HAP-1 (cell line): ENCODE results near the gene ROCK1.

Source experiments
- DNase-seq, 2 experiments: peaks; one replicate each; pipeline ENCODE4 v3.0.0-alpha.2; 2016 to 2020; ENCODE audit warnings: low spot score in 2 of 2
- H3K27me3 ChIP-seq: fragments of 250-450 bp; sonication (Bioruptor Pico); 2 replicates; pipeline ENCODE4 v1.5.1; 2020; ENCODE audit warnings: low read depth, mild to moderate bottlenecking, moderate library complexity
- H3K36me3 ChIP-seq: fragments of 250-450 bp; sonication (Bioruptor Pico); replicated peaks from 2 replicates; pipeline ENCODE4 v1.5.1; 2020; ENCODE audit warnings: mild to moderate bottlenecking
- H3K4me1 ChIP-seq: fragments of 250-450 bp; sonication (Bioruptor Pico); 2 replicates; pipeline ENCODE4 v1.5.1; 2020; ENCODE audit warnings: mild to moderate bottlenecking
- H3K4me3 ChIP-seq: fragments of 250-450 bp; sonication (Bioruptor Pico); 2 replicates; pipeline ENCODE4 v1.5.1; 2020; ENCODE audit warnings: mild to moderate bottlenecking, moderate library complexity
- H3K9me3 ChIP-seq: fragments of 250-450 bp; sonication (Bioruptor Pico); 2 replicates; pipeline ENCODE4 v1.5.1; 2020; ENCODE audit warnings: mild to moderate bottlenecking, moderate library complexity
- in situ Hi-C: fragments of 300-500 bp; cut with MboI; formaldehyde crosslinking; loops from 3 replicates; pipeline ENCODE4 v1.14.3; 2020; ENCODE audit warnings: low sequenced_read_pairs, inconsistent platforms, mixed read lengths

Gene ROCK1

DNA sequence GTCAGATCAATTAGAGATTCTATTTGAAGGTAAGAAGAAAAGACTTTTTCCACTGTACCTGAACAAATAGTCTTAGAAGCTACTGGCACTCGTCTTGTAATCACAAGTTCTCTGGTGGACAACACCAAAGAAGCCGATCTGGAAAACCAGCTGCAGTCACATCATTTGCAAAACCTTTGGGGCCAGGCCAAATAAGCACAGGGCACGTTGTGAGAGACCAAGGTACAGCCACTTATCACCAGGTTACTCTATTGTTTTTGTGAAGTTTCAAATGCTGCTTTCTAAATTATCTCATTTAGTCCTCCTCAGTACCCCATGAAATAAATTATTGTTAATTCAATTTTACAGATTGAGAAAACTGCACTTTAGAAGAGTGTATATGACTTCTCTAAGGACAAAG, 18.5 kb downstream of the ROCK1 start:
- Histone ChIP-seq H3K36me3 (no peaks in the 10 kb centered on the region), H3K4me3 (no peak overlapping the region)
- in situ Hi-C loops: no loop called here

GRCh38 chr18:21090680-21091079, 20.9 kb downstream of the ROCK1 start:
- Histone ChIP-seq H3K4me3 (no peak overlapping the region), H3K27me3 (no peaks in the 10 kb centered on the region), H3K9me3 (peaks cover 3% of the 10 kb centered on the region; the same call in 1 of the 2 replicates), H3K36me3 (no peaks in the 10 kb centered on the region), H3K4me1 (no peaks in the 10 kb centered on the region)
- in situ Hi-C loops: no loop called here
- DNase-seq: no peak

More for the DNA sequence above, 18.5 kb downstream of the ROCK1 start:
- no peak for DNase-seq
- no peaks in the 10 kb centered on the region for H3K27me3 ChIP-seq
- H3K4me1 ChIP-seq: peaks cover 3% of the 10 kb centered on the region; the same call in 1 of the 2 replicates
- H3K9me3 ChIP-seq: peaks cover 3% of the 10 kb centered on the region; the same call in 1 of the 2 replicates

DNA sequence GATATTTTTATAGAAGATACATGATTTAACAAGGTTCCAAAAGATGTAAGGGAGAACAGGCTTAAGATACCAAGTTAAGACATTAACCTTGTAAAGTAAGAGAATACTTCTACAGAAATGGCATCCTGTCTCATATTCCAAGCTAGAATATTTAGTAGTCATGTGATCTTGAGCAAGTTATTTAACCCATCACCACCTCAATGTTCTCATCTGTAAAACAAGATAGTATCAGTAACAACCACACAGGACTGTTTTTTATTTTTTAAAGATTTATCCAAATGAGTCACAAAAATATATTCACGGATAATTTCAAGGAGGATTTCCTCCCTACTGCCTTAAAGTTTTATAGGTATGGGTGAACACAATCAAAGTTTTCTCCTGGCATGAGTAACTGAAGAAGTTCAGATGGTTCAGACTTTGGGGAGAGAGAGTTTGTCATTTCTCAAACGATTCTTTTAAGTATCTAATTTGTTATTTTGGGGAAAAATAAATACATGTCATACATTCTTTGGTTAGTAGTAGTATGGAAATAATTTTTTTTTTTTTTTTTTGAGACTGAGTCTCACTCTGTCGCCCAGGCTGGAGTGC, 25.9 kb downstream of the ROCK1 start:
- Histone ChIP-seq H3K27me3 (no peaks in the 10 kb centered on the region), H3K4me3 (no peak overlapping the region), H3K4me1 (no peaks in the 10 kb centered on the region), H3K9me3 (no peaks in the 10 kb centered on the region), H3K36me3 (no peaks in the 10 kb centered on the region)
- in situ Hi-C loops: no loop called here
- DNase-seq: no peak

GRCh38 chr18:21084511-21085078, 27.0 kb downstream of the ROCK1 start:
- H3K4me1 ChIP-seq: no peaks in the 10 kb centered on the region
- DNase-seq: no peak
- H3K27me3 ChIP-seq: no peaks in the 10 kb centered on the region
- H3K9me3 ChIP-seq: no peaks in the 10 kb centered on the region
- in situ Hi-C loops: no loop called here
- H3K36me3 ChIP-seq: no peaks in the 10 kb centered on the region
- H3K4me3 ChIP-seq: no peak overlapping the region

- no peaks in the 10 kb centered on the region for H3K9me3 ChIP-seq
- H3K4me1 ChIP-seq: no peaks in the 10 kb centered on the region
- no peaks in the 10 kb centered on the region for H3K36me3 ChIP-seq
- in situ Hi-C loops: no loop called here
- H3K4me3 ChIP-seq: no peak overlapping the region
- no peaks in the 10 kb centered on the region for H3K27me3 ChIP-seq
- DNase-seq: no peak
Measured at GRCh38 chr18:21083017-21083416, 28.6 kb downstream of the ROCK1 start.

DNA sequence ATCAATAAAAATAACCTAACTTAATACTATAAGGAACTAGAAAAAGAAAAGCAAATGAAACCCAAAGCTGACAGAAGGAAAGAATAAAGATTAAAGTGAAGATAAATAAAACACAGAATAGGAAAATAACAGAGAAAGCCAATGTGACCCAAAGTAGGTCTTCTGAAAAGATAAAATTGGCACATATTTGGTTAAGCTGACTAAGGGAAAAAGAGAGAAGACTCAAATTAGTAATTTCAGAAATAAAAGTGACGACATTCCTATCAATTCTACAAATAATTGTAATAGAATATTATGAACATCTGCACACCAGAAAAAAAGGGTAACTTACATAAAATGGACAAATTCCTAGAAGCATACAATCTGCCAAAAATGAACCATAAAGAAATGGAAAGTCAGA, 30.2 kb downstream of the ROCK1 start:
- in situ Hi-C loops: no loop called here
- Histone ChIP-seq H3K4me3 (no peak overlapping the region), H3K4me1 (no peaks in the 10 kb centered on the region), H3K36me3 (no peaks in the 10 kb centered on the region), H3K27me3 (no peaks in the 10 kb centered on the region), H3K9me3 (no peaks in the 10 kb centered on the region)
- DNase-seq: no peak

- DNase-seq: no peak
- Histone ChIP-seq H3K4me1 (no peaks in the 10 kb centered on the region), H3K4me3 (no peak overlapping the region), H3K9me3 (no peaks in the 10 kb centered on the region), H3K27me3 (no peaks in the 10 kb centered on the region), H3K36me3 (no peaks in the 10 kb centered on the region)
- in situ Hi-C loops: no loop called here
Measured at GRCh38 chr18:21080576-21080975, 31.0 kb downstream of the ROCK1 start.

DNA sequence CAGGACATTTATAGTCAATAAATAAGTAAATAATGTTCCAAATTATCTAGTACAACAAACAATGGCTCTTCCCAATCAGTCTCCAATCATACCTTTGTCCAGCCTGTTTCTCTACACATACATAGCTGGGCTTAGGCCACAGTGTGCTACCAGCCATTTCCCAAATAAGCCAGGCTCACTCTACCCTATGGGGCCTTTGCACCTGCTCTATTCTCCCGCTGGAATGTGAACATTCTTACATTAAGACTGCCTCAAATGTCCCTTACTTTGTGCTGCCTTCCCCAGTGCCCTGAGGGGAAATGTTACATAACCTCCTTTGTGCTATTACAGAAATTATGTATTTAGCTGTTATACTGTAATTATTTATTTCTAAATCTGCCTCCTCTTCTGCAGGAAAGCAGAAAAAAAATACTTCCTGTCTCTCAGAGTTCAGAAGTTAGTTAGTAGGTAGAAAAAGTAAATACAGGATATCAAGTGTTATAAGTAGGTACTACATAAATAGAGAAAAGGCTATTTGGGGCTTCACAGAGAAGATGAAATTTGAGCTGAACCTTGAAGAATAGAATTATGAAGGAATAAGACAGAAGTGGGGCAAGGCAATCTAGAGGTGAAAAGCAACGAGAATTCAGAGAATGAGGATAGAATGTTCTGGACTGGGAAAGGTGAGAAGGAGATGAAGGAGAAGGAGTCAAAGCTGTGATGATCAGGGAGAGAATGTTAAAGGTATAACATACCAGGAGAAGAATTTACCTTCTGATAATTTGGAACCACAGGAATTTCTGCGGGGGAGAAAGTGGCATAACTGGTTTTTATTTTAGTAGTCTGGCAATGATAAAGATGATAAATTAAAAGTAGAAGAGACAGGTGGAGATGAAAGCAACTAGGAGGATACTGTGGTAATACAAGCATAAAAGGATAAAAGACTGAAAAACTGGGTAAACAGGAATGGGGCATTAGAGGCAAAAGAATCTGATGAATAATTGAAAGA, 37.0 kb downstream of the ROCK1 start:
- Histone ChIP-seq H3K27me3 (no peaks in the 10 kb centered on the region), H3K36me3 (no peaks in the 10 kb centered on the region), H3K4me1 (peaks cover 6% of the 10 kb centered on the region; the same call in 1 of the 2 replicates), H3K9me3 (no peaks in the 10 kb centered on the region), H3K4me3 (no peak overlapping the region)
- in situ Hi-C loops: no loop called here
- peak; percentile 29 to 44 for DNase-seq

GRCh38 chr18:21073180-21073579, 38.4 kb downstream of the ROCK1 start:
- in situ Hi-C loops: no loop called here

GRCh38 chr18:21071071-21071470, 40.5 kb downstream of the ROCK1 start:
- Histone ChIP-seq H3K4me3 (no peak overlapping the region), H3K9me3 (no peaks in the 10 kb centered on the region), H3K36me3 (no peaks in the 10 kb centered on the region), H3K27me3 (no peaks in the 10 kb centered on the region), H3K4me1 (peaks cover 6% of the 10 kb centered on the region; the same call in 1 of the 2 replicates)
- DNase-seq: no peak
- in situ Hi-C loops: no loop called here

More at GRCh38 chr18:21073180-21073579, 38.4 kb downstream of the ROCK1 start:
- H3K4me3 ChIP-seq: no peak overlapping the region
- DNase-seq: no peak
- H3K9me3 ChIP-seq: no peaks in the 10 kb centered on the region
- no peaks in the 10 kb centered on the region for H3K36me3 ChIP-seq
- no peaks in the 10 kb centered on the region for H3K27me3 ChIP-seq
- H3K4me1 ChIP-seq: peaks cover 6% of the 10 kb centered on the region; the same call in 1 of the 2 replicates

GRCh38 chr18:21069468-21069867, 42.1 kb downstream of the ROCK1 start:
- no peak for DNase-seq
- H3K27me3 ChIP-seq: no peaks in the 10 kb centered on the region
- peaks cover 4% of the 10 kb centered on the region for H3K4me1 ChIP-seq
- no peaks in the 10 kb centered on the region for H3K36me3 ChIP-seq
- H3K4me3 ChIP-seq: no peak overlapping the region
- in situ Hi-C loops: no loop called here
- no peaks in the 10 kb centered on the region for H3K9me3 ChIP-seq

DNA sequence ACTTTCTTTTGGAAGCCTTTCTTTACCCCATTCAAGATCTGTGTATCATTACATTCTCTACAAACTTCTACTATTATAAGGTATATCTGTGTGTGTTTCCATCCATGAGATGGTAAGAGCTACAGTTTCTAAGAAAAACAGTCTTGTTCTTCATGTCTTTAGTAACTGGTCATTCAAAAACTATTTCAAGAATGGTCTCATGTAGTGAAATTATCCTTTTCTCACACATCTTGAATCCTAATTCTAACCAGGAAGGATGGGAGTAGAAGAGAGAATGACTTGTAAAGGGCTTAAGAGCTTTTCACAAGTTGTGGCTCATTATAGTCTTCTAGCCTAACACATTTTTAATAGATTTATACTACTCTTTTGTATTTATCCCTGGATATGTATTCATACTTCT, 47.3 kb downstream of the ROCK1 start:
- no peak for DNase-seq
- H3K4me1 ChIP-seq: peaks cover 12% of the 10 kb centered on the region
- H3K4me3 ChIP-seq: no peak overlapping the region
- H3K36me3 ChIP-seq: no peaks in the 10 kb centered on the region
- no peaks in the 10 kb centered on the region for H3K9me3 ChIP-seq
- in situ Hi-C loops: no loop called here
- H3K27me3 ChIP-seq: no peaks in the 10 kb centered on the region

GRCh38 chr18:21063011-21063410, 48.6 kb downstream of the ROCK1 start:
- no peak for DNase-seq
- H3K27me3 ChIP-seq: no peaks in the 10 kb centered on the region
- in situ Hi-C loops: no loop called here
- no peaks in the 10 kb centered on the region for H3K9me3 ChIP-seq
- no peak overlapping the region for H3K4me3 ChIP-seq
- peaks cover 12% of the 10 kb centered on the region for H3K4me1 ChIP-seq
- H3K36me3 ChIP-seq: no peaks in the 10 kb centered on the region

DNA sequence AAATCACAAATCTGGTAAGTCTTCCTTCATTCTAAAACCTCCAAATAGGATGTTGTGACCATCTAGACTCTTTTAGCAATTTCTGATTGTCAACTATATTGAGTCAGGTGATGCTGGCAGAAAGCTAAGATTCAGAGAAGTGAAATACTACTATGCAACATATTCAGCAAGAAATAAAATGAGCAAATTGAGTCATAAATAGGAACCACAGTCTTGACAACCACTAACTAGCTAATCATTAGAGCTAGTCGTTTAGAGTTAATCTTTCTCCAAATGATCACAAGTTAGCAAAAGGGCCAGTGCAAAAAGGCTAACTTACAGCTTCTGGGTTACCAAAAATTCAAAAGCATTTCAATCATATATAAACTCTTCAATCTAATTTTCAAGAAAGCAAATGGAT, 54.5 kb downstream of the ROCK1 start:
- DNase-seq: no peak
- Histone ChIP-seq H3K4me3 (no peak overlapping the region), H3K36me3 (no peaks in the 10 kb centered on the region), H3K9me3 (no peaks in the 10 kb centered on the region), H3K4me1 (no peaks in the 10 kb centered on the region), H3K27me3 (no peaks in the 10 kb centered on the region)
- in situ Hi-C loops: no loop called here
